CD4-positive, alpha-beta T cell (primary cell): ENCODE results near the gene TMEM252. TPM values are rescaled to one million over a fixed set of nuclear protein-coding genes. Genes with fewer than 3 reads are reported as not detected.

ENCODE experiments used
- ATAC-seq: fragments of 200-7000 bp; cut with Tn5 transposase; one replicate; pipeline ENCODE4 v1.10.0; 2022; ENCODE audit warnings: mild to moderate bottlenecking; ENCODE audit not compliant: poor library complexity
- CTCF ChIA-PET: fragments of 350-600 bp; sonication (Branson Sonifier 250); formaldehyde crosslinking; loops from one replicate; lab custom pipeline; 2021; ENCODE audit warnings: antibody characterized with exemption, inconsistent platforms; lab: Charles Lee
- POLR2A ChIA-PET: fragments of 350-600 bp; sonication (Branson Sonifier 250); formaldehyde crosslinking; loops from one replicate; lab custom pipeline; 2021; ENCODE audit warnings: antibody characterized with exemption, inconsistent platforms; lab: Charles Lee
- DNase-seq, 14 experiments: peaks; one replicate each; pipeline ENCODE4 v3.0.0-alpha.2; 2013 to 2020; ENCODE audit warnings: mixed read lengths in 2 of 14
- H3K27ac ChIP-seq, 2 donors: one replicate each; pipeline versions ENCODE4 v1.5.1 to v1.7.0; 2013; ENCODE audit warnings: low read length in 2 of 2, low read depth in 1 of 2, mild to moderate bottlenecking in 1 of 2
- H3K27me3 ChIP-seq, 2 experiments: 1 replicate in 1 of 2; 2 replicates in 1 of 2; pipeline versions ENCODE4 v1.6.1 to v1.7.0; 2013; ENCODE audit warnings: low read length in 2 of 2, control low read depth in 1 of 2, mild to moderate bottlenecking in 1 of 2, moderate library complexity in 1 of 2; ENCODE audit not compliant: insufficient read depth in 2 of 2, control insufficient read depth in 1 of 2
- H3K36me3 ChIP-seq: one replicate; pipeline ENCODE4 v1.6.1; 2013; ENCODE audit warnings: low read length, control low read depth; ENCODE audit not compliant: insufficient read depth
- H3K4me1 ChIP-seq: one replicate; pipeline ENCODE4 v1.6.1; 2013; ENCODE audit warnings: low read length, control low read depth; ENCODE audit not compliant: insufficient read depth
- H3K4me3 ChIP-seq: one replicate; pipeline ENCODE4 v1.5.1; 2013; ENCODE audit warnings: mild to moderate bottlenecking, low read length, moderate library complexity
- H3K9me3 ChIP-seq, 2 experiments: 1 replicate in 1 of 2; 2 replicates in 1 of 2; pipeline versions ENCODE4 v1.6.1 to v1.7.0; 2013; ENCODE audit warnings: low read length in 2 of 2, mild to moderate bottlenecking in 2 of 2, control low read depth in 1 of 2, moderate library complexity in 1 of 2; ENCODE audit not compliant: control insufficient read depth in 1 of 2, insufficient read depth in 1 of 2
- H3K27ac Mint-ChIP-seq: one replicate; pipeline ENCODE4 v1.8.0; 2020; ENCODE audit warnings: mixed read lengths
- H3K27me3 Mint-ChIP-seq: one replicate; pipeline ENCODE4 v1.8.0; 2021; ENCODE audit warnings: mixed read lengths
- H3K36me3 Mint-ChIP-seq: one replicate; pipeline ENCODE4 v1.8.0; 2021; ENCODE audit warnings: low read depth, mixed read lengths
- H3K4me1 Mint-ChIP-seq: one replicate; pipeline ENCODE4 v1.8.0; 2021; ENCODE audit warnings: low read depth, mixed read lengths
- H3K4me3 Mint-ChIP-seq: one replicate; pipeline ENCODE4 v1.8.0; 2020; ENCODE audit warnings: mild to moderate bottlenecking, mixed read lengths
- H3K9me3 Mint-ChIP-seq: one replicate; pipeline ENCODE4 v1.8.0; 2020; ENCODE audit warnings: mixed read lengths
- CTCF ChIP-seq: fragments of 200-600 bp; IDR thresholded peaks from one replicate; pipeline ENCODE4 v1.8.0; 2022; ENCODE audit warnings: antibody characterized with exemption, mild to moderate bottlenecking
- intact Hi-C, 2 experiments: fragments of 100-400 bp; cut with DNase I in 1 of 2; cut with micrococcal nuclease in 1 of 2; formaldehyde crosslinking; loops; one replicate each; pipeline versions ENCODE4 v1.15.1 to v1.9.0; 2023 to 2025; cut with DNase I, micrococcal nuclease
- total RNA-seq, 174 experiments: library from RNA in 2 of 174; stranded (reverse) in 2 of 174; gene quantifications; one replicate each; pipeline ENCODE4 v1.2.3 and lab custom pipeline; 2021 to 2026

TMEM252 gene
- total RNA-seq, 2 experiments from 2014 or later = not detected

DNA sequence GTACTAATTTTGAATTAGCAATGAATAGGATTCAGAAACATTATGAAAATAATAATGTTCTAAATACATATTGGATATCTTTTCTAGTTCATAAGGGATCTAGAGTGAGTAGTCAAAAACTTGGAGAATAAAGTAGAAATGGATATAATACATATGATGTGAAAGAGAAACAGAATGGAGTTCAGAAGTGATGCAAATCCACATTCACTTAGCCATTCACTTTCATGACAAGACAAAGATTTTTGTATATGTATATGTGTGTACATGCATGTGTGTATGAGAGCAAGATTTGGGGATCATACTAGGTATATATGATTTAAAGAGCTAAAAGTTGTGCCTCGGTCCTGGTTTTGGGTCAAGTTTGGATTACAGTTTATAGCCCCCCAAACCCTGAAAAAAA lies 34.1 kb downstream of the TMEM252 start:
- POLR2A ChIA-PET = no interaction called here
- no peak overlapping the region for H3K4me3 ChIP-seq

GRCh38 chr9:68505681-68506409 lies 34.8 kb downstream of the TMEM252 start:
- Histone ChIP-seq H3K27me3 (no peaks in the 10 kb centered on the region), H3K4me3 (no peak overlapping the region), H3K36me3 (no peaks in the 10 kb centered on the region), H3K4me1 (no peaks in the 10 kb centered on the region), H3K27ac (no peak overlapping the region), H3K9me3 (no peaks in the 10 kb centered on the region)
- ATAC-seq (no peak), DNase-seq (peak in 3 of 14 experiments; percentile 6 to 27 (median 14))
- Mint-ChIP-seq H3K9me3 (no peaks in the 10 kb centered on the region), H3K4me3 (no peak overlapping the region), H3K27ac (no peak overlapping the region), H3K27me3 (peaks cover 5% of the 10 kb centered on the region), H3K4me1 (no peaks in the 10 kb centered on the region), H3K36me3 (no peaks in the 10 kb centered on the region)
- no peak for TF ChIP-seq CTCF
- intact Hi-C loops = loop anchor here in 1 of 2 experiments (10.0 kb wide), 1 partner anchor 61 kb away; no protein-coding TSS in a partner anchor
- ChIA-PET POLR2A (no interaction called here), CTCF (no interaction called here)

More for the DNA sequence above, 34.1 kb downstream of the TMEM252 start:
- ATAC-seq (no peak), DNase-seq (no peak)
- Histone ChIP-seq H3K4me1 (no peaks in the 10 kb centered on the region), H3K36me3 (no peaks in the 10 kb centered on the region), H3K9me3 (no peaks in the 10 kb centered on the region), H3K27me3 (no peaks in the 10 kb centered on the region), H3K27ac (no peak overlapping the region)
- Mint-ChIP-seq H3K4me1 (no peaks in the 10 kb centered on the region), H3K4me3 (no peak overlapping the region), H3K36me3 (no peaks in the 10 kb centered on the region), H3K27me3 (peaks cover 8% of the 10 kb centered on the region), H3K9me3 (no peaks in the 10 kb centered on the region), H3K27ac (no peak overlapping the region)
- no peak for TF ChIP-seq CTCF
- CTCF ChIA-PET = no interaction called here
- intact Hi-C loops = loop anchor here in 1 of 2 experiments (10.0 kb wide), 1 partner anchor 62 kb away; no protein-coding TSS in a partner anchor

- Histone ChIP-seq H3K4me3 (no peak overlapping the region), H3K9me3 (no peaks in the 10 kb centered on the region), H3K27me3 (no peaks in the 10 kb centered on the region), H3K36me3 (no peaks in the 10 kb centered on the region), H3K27ac (no peak overlapping the region), H3K4me1 (no peaks in the 10 kb centered on the region)
- TF ChIP-seq CTCF = no peak
- intact Hi-C loops = loop anchor here in 1 of 2 experiments (10.0 kb wide), 1 partner anchor 57 kb away; no protein-coding TSS in a partner anchor
- Mint-ChIP-seq H3K27ac (no peak overlapping the region), H3K4me1 (no peaks in the 10 kb centered on the region), H3K27me3 (no peaks in the 10 kb centered on the region), H3K9me3 (no peaks in the 10 kb centered on the region), H3K4me3 (no peak overlapping the region), H3K36me3 (no peaks in the 10 kb centered on the region)
- ATAC-seq (no peak), DNase-seq (no peak)
- CTCF ChIA-PET = no interaction called here
- POLR2A ChIA-PET = no interaction called here
Measured at GRCh38 chr9:68502279-68502678, 38.4 kb downstream of the TMEM252 start.
